Forelimb muscle (tissue), 1 donor: ENCODE measurements around the gene PLAAT2. TPM values are rescaled to one million over a fixed set of nuclear protein-coding genes. Genes with fewer than 3 reads are reported as not detected.

Experiments used
- DNase-seq: peaks from one replicate; pipeline ENCODE4 v3.0.0-alpha.2; 2013; ENCODE audit warnings: low read depth
- polyA plus RNA-seq: library from polyadenylated mRNA; unstranded; fragments of 120-200 nt; gene quantifications from one replicate; pipeline ENCODE4 v1.2.1, GENCODE V29; 2013; ENCODE audit not compliant: insufficient read length

Gene PLAAT2
- polyA plus RNA-seq, 1 donor = not detected

DNA sequence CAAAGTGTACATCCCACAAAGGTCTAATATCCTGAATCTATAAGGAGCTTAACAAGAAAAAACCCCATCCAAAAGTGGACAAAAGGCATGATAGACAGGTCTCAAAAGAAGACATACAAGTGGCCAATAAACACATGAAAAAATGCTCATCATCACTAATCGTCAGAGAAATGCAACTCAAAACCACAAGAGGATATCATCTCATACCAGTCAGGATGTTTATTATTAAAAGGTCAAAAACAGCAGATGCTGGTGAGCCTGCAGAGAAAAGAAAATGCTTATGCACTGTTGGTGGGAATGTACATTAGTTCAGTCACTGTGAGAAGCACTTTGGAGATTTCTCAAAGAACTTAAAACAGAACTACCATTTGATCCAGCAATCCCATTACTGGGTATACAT lies 44.6 kb downstream of the PLAAT2 start:
- DNase-seq = no peak

DNA sequence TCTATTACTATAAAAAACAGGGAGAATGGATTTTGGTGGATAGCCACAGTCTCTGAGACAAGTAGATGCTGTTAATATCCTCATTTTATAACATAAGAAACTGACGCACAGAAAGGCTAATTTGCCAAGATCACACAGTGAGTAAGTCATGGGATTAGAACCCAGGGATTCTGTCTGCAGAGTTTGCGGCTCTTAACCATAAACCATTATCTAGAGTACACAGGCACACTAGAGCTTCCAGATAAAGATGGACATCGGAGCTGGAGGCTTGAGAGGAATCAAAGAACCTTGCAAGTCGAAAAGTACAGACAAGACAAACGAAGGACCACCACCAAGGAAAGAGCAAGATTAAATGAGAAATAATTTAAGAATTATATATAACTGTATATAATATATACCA lies 46.0 kb downstream of the PLAAT2 start:
- no peak for DNase-seq

DNA sequence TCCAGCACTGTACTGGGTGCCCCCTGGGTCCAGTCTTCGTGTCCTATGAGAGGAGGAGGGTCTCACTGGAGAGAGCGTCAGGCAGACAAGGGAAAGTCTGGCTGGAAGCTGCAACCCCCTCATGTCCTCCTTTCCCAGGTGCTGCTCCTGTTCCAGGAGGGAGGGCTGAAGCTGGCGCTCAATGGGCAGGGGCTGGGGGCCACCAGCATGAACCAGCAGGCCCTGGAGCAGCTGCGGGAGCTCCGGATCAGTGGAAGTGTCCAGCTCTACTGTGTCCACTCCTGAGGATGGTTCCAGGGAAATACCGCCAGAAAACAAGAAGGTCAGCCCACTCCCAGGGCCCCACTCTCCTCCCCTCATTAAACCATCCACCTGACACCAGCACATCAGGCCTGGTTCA lies 47.1 kb downstream of the PLAAT2 start:
- no peak for DNase-seq

DNA sequence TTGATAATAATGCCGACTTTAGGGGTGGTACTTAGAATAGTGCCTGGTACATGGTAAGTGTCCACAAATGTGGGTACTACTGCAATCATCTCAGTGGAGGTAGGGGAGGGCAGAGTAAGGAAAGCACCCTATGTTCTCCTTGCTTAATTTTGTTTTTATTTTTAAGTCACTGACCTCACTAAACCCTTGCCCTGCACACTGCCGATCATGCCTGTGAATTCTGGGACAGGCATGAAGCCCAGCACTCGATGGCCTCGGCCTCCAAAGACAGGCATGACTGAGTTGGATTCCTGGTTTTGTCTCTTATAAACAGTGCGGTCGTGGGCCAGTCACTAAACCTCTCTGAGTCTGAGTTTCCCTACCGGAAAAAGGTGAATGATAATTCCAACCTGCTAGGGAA lies 50.4 kb downstream of the PLAAT2 start:
- DNase-seq = no peak

DNA sequence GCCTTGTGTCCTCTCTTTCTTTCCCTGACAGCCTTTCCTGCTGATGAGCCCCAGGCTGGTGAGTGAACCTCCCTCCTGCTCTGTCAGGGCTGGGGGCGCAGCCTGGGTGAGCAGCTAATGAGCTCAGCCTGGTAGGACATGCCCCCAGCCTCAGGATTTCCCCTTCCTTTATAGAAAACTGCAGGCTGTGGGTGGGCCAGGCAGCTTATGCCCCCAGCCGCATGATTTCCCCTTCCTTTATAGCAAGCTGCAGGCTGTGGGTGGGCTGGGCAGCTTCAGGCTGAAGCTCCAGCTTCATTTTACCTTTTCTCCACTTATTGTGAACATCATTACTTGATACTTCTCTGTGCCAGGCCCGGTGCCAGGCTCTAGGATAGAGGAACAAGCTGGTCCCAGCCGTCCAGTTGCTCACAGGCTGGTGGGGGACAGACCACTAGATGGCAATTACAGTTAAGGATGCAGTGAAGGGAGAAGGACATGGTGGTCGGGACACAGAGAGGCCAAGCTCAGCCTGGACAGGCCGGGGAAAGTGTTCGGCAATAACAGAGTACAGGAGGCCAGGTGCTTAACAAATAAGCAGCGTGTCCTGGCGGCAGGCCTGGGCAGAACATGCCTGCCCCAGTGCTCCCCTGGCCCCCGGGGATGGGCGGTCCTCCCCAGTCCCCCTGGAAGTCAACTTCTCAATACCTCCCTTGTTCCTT lies 52.0 kb downstream of the PLAAT2 start:
- DNase-seq = no peak

DNA sequence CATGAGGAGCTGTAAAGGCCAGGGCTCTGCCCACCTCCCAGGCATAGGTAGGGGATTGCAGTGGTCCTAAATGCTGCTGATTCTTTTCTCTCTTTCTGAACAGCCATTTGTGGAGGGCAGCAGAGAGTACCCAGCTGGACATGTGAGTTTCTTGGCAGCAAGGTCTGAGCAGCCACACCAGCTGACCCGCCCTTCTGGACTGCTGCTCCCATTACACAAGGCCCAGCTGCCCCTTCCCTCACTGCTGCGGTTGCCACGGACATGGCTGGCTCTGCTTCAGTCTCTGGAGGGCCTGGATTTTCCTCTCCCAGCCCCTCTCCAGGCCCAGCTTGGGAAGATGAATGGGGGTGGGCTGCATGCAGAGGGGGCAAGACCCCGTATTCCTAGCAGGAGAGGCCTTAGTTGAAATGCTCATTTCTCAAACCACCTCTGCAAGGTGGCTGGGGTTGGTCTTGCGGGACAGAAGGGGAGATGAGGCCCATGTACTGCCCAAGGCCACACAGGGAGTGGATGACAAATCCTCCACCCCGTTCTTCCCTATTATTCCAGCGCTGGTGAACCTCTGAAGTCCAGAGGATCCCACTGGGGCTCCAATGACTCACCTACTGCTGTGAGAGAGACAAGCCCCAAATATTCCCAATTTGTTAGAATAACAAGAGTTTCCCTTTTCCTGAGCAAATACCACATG lies 52.7 kb downstream of the PLAAT2 start:
- DNase-seq = no peak

DNA sequence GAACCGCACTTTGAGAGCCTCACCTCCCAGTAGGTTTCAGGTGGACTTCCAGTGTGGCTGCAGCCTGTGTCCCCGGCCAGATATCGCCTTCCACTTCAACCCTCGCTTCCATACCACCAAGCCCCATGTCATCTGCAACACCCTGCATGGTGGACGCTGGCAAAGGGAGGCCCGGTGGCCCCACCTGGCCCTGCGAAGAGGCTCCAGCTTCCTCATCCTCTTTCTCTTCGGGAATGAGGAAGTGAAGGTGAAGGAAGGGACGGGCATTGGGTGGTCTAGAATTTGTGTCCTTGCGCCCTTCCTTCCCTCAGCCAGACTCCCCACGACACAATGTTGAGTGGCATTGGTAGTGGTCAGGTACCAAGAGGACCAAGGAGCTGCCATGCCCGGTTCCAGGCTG lies 54.4 kb downstream of the PLAAT2 start:
- DNase-seq = no peak

DNA sequence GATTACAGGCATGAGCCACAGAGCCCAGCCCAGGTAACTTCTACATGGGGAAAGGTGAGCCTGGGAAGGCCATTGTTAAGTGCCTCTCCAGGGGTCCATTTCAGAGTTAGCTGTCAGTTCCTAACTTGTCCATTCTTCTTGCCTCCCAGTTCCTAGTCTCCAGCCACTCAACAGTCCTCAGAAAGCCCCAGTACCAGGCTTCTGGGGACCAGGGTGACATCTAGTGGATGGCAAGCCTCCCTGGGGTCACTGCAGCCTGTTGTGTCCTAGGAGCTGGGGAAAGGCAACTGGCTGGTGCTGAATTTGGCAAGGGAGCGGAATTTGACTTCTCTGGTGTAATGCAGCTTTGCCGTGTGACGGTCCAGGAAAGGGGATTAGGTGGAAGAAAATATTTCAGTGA lies 55.2 kb downstream of the PLAAT2 start:
- DNase-seq = no peak

DNA sequence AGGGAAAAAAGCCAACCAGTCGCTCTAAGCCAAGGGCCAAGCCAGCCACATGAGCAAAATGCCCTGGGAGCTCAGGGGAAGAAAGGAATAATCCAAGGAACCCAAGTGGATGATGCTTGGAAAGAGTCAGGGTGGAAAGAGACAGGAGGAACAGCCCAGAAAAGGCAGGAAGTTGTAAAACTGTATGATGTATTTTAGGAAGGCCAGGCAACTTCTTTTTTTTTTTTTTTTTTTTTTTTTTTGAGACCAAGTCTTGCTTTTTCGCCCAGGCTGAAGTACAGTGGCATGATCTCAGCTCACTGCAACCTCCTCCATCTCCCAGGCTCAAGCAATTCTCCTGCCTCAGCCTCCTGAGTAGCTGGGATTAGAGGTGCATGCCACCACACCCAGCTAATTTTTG lies 55.7 kb downstream of the PLAAT2 start:
- no peak for DNase-seq

DNA sequence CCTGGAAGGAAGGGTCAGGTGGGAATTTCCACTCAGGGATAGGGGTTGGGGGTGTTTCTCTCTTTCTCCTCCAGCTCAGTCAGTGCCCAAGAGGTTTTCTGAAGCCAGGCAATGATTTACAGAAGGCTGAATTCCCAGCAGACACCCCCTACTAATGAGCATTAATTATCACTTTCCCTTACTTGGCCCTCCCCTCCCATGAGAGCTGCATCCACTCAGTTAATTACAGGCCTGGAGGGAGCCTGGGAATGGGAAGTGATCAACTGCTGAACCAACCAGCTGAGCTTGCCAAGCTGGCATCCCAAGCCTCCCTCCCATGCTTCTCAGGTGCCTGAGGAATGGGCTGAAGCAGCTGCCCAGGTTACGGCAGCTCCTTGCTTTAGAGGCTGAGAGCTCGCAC lies 56.3 kb downstream of the PLAAT2 start:
- no peak for DNase-seq

DNA sequence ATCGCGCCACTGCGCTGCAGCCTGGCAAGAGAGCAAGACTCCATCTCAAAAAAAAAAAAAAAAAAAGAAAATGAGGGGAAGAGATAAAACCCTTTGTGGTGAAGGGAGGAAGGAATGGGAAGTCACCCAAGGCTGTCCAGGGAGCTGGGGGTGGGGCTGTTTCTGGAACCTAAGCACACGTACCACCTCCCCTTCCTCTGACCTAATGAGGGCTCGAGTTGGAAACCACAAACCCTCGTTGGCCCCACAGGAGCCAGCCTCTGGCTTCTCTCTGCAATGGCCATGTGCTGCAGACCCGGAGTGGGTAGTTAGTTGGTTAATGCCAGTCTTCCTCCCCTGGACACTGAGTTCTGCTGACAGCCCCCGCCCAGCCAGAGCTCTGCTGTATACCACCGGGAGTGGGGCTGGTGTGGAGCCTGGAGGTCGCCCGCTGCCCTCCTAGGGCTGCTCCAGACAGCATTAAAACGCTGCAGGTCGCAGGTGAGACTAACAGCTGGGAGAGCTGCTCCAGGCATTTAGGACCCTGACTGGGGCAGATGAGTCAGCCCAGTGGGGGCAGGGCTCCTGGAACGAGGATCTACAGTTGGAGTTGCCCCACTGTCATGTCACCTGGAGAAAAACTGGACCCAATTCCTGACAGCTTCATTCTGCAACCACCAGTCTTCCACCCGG lies 57.2 kb downstream of the PLAAT2 start, which contains the start of gene LGALS12:
TSS of gene LGALS12 (plus strand) at position 228 of the 672 bp plus-strand sequence. CDS start at position 603, 375 bp downstream.
- DNase-seq = no peak

DNA sequence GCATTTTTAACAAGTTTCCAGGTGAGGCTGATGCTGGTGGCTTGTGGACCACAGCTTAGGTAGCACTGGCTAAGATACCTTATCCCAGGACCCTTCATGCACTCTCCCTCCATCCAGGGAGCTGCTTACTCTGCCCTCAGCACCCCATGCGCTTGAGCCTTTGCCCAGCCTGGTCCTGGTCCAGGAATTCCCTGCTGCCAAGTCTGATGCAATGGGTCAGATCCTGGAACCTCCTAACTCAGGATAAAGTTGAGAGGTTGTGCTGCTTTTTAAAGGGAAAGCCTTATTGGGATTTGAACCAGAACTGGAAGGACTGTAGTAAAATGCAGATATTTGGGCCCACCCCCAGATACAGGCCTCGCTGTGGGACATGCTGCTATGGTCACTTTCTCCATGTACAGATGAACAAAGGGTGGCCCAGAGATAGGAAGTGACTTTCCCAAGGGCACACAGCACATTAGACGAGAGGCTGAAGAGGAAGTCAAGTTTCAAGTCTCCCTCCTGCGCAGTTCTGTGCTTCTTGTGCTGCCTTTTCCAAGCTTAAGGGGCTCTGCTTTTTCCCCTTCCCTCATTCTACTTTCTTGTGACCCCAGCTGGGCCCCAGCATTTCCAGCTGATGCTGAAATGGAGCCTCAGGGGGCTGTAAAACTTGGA lies 58.1 kb downstream of the PLAAT2 start:
- DNase-seq = no peak

DNA sequence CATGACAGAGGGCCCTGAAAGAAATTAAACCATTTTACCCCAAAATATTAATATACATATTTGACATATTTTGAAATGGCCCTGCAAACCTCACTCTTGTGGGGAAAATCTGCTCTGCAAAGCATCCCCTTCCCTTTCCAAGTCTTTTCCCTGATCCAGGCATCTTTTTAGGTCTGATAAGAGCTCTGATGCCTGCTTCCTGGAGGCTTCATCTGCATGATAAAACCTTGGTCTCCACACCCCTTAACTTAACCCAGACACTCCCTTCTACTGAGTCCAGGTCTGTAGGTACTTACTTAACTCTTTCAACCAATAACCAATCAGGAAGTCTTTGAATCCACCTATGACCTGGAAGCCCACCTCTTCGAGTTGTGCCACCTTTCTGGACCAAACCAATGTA lies 59.1 kb downstream of the PLAAT2 start:
- no peak for DNase-seq

DNA sequence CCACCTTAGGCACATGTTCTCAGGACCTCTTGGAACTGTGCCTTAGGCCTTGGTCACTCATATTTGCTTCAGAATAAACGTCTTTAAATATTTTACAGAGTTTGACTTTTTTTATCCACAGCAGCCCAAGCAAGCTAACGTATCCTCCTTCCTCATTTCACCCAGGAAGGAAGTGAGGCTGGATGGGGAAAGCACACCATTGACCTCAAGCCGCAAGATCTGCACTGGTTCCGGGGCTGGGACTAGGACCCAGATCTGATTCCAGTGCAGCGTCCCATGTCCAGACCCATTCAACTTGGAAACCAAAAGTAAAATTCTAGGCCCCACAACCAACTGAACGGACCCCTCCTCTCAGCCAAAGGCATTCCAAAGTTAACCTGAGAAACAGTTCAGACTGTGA lies 59.7 kb downstream of the PLAAT2 start:
- no peak for DNase-seq

Other genes with a start within 250 kb of the PLAAT2 start
- not detected for gene SLC22A9, start 193.6 kb downstream of the PLAAT2 start, polyA plus RNA-seq
- 3.2 TPM for gene PLAAT5, start 72.2 kb downstream of the PLAAT2 start, polyA plus RNA-seq
- gene LGALS12, start 57.3 kb downstream of the PLAAT2 start, polyA plus RNA-seq = 0.37 TPM
- 2.9 TPM for gene PLAAT4, start 26.6 kb downstream of the PLAAT2 start, polyA plus RNA-seq
- 61.0 TPM for gene PLAAT3, start 51.1 kb upstream of the PLAAT2 start, polyA plus RNA-seq
- 13.6 TPM for gene ATL3, start 108.0 kb upstream of the PLAAT2 start, polyA plus RNA-seq
- 50.2 TPM for gene RTN3, start 118.1 kb upstream of the PLAAT2 start, polyA plus RNA-seq
- gene ZFTA, start 205.4 kb upstream of the PLAAT2 start, polyA plus RNA-seq = 30.2 TPM